Epithelial cell of esophagus (primary cell): ENCODE data around the gene MAP3K6.
A peak's percentile ranks its signal among the peaks of the same experiment; 100 is the strongest.

Source experiments
- DNase-seq: peaks from one replicate; pipeline ENCODE4 v3.0.0; 2010; ENCODE audit warnings: low read depth
- H3K4me3 ChIP-seq: 2 replicates; pipeline ENCODE4 v1.5.1; 2011; ENCODE audit warnings: mild to moderate bottlenecking, low read length, control low read depth
- TF ChIP-seq, protein P1 (sequence below): IDR thresholded peaks from 2 replicates; pipeline ENCODE4 v1.5.1; 2011; ENCODE audit warnings: low read depth, mild to moderate bottlenecking, low read length, control low read depth, inconsistent platforms; ENCODE audit not compliant: insufficient read depth; ENCODE audit errors: missing control alignments

MAP3K6 gene

DNA sequence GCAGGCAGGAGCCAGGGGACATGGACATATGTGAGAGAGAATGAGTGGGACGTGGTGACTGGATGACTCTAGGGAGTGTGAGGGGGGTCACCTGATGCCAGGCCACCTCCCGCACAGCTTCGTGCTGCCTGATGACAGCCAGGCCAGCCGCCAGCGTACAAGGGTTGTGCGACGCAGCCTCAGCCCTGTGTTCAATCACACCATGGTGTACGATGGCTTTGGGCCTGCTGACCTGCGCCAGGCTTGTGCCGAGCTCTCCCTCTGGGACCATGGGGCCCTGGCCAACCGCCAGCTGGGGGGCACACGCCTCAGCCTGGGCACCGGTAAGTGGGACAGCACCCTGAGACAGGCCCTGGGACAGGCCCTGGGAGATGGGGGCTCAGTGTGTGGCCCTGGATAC, 13.6 kb downstream of the MAP3K6 start:
- no peak overlapping the region for H3K4me3 ChIP-seq
- DNase-seq, result no peak
- TF ChIP-seq, protein P1, sequence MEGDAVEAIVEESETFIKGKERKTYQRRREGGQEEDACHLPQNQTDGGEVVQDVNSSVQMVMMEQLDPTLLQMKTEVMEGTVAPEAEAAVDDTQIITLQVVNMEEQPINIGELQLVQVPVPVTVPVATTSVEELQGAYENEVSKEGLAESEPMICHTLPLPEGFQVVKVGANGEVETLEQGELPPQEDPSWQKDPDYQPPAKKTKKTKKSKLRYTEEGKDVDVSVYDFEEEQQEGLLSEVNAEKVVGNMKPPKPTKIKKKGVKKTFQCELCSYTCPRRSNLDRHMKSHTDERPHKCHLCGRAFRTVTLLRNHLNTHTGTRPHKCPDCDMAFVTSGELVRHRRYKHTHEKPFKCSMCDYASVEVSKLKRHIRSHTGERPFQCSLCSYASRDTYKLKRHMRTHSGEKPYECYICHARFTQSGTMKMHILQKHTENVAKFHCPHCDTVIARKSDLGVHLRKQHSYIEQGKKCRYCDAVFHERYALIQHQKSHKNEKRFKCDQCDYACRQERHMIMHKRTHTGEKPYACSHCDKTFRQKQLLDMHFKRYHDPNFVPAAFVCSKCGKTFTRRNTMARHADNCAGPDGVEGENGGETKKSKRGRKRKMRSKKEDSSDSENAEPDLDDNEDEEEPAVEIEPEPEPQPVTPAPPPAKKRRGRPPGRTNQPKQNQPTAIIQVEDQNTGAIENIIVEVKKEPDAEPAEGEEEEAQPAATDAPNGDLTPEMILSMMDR, result no peak

DNA sequence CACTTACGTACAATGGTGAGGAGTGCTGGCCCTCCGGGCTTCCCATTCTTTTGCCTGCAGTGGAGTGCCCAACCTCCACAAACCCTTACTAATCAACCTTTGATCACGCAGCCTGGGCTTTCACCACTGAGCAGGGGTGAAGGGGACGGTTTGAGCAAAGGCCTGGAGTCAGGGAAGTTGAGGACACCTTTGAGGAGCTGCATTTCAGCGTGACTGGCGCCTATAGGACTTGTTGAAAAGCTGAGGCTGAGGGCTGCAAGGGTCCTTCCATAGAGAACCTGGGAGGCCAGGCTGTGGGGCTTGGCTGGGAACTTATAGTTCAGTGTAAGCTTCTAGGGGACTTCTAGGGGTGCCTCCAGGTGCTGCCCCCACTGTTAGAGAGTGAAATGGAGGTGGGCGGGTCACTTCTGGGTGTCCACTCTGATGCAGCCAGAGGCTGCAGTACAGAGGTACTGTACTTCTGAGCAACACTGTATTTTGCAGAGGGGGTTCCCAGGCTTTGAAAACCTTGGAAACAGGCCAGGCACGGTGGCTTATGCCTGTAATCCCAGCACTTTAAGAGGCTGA, 15.1 kb downstream of the MAP3K6 start:
- DNase-seq, result no peak
- TF ChIP-seq, protein P1, result no peak
- H3K4me3 ChIP-seq, result no peak overlapping the region

GRCh38 chr1:27350663-27351540, 15.9 kb downstream of the MAP3K6 start:
- no peak for DNase-seq
- no peak overlapping the region for H3K4me3 ChIP-seq
- TF ChIP-seq, protein P1, result no peak

- H3K4me3 ChIP-seq, result no peak overlapping the region
- peak; percentile 54 for DNase-seq
- TF ChIP-seq, protein P1, result no peak
These were observed 16.7 kb downstream of the MAP3K6 start for GRCh38 chr1:27349784-27350662.

- DNase-seq, result peak; percentile 88
- H3K4me3 ChIP-seq, result no peak overlapping the region
- TF ChIP-seq, protein P1, result no peak
These were observed 17.6 kb downstream of the MAP3K6 start for GRCh38 chr1:27348861-27349783.
